ENCODE data around the gene TJP1. TPM values are rescaled to one million over a fixed set of nuclear protein-coding genes. Genes with fewer than 3 reads are reported as not detected.

Gene TJP1
- total RNA-seq, 1 experiment from 2014 or later, result 129 TPM

- Mint-ChIP-seq H3K4me1 (0 out of 2 replicates have a peak, but pooled peaks cover 4% of the 10 kb centered on the region), H3K27me3 (ENCODE audit: low read depth) (no peaks in the 10 kb centered on the region; the same call in 1 of the 2 replicates), H3K9me3 (peaks cover 8% of the 10 kb centered on the region), H3K4me3 (no peak overlapping the region), H3K36me3 (no peaks in the 10 kb centered on the region), H3K27ac (no peak overlapping the region)
- ATAC-seq (no peak), DNase-seq (ENCODE audit: low spot score) (no peak)
- no peak for TF ChIP-seq PRDM15 (CRISPR knock-in tag; IDR thresholded peaks at IDR 0.05)
- no peak for TF ChIP-seq USF1 (CRISPR knock-in tag; IDR thresholded peaks at IDR 0.05)
- no peak for TF ChIP-seq ZNF219 (CRISPR knock-in tag; IDR thresholded peaks at IDR 0.05; ENCODE audit: borderline replicate concordance)
- no peak for TF ChIP-seq ZNF416 (CRISPR knock-in tag; IDR thresholded peaks at IDR 0.05)
- no peak for TF ChIP-seq ZNF532 (CRISPR knock-in tag; IDR thresholded peaks at IDR 0.05; ENCODE audit: borderline replicate concordance)
- no peak for TF ChIP-seq ZNF121 (CRISPR knock-in tag; IDR thresholded peaks at IDR 0.05)
- ChIA-PET POLR2A (no interaction called here), CTCF (interaction anchor here (2.2 kb wide), 1 partner anchor 90 kb away, joined by 12 read pairs; no protein-coding TSS in a partner anchor)
Measured at GRCh38 chr15:29835301-29835700, 13.0 kb upstream of the TJP1 start.

GRCh38 chr15:29832709-29833108 is 10.4 kb upstream of the TJP1 start:
- Mint-ChIP-seq H3K27ac (no peak overlapping the region), H3K27me3 (ENCODE audit: low read depth) (no peaks in the 10 kb centered on the region; the same call in 1 of the 2 replicates), H3K9me3 (peaks cover 8% of the 10 kb centered on the region), H3K4me3 (no peak overlapping the region), H3K36me3 (no peaks in the 10 kb centered on the region), H3K4me1 (0 out of 2 replicates have a peak, but pooled peaks cover 4% of the 10 kb centered on the region)
- no peak for ATAC-seq
- ChIA-PET POLR2A (no interaction called here), CTCF (no interaction called here)
- no peak for TF ChIP-seq USF1 (CRISPR knock-in tag; IDR thresholded peaks at IDR 0.05)
- TF ChIP-seq ZNF425 (CRISPR knock-in tag; conservative IDR thresholded peaks at IDR 0.05), result no peak
- no peak for TF ChIP-seq ZNF232 (CRISPR knock-in tag; IDR thresholded peaks at IDR 0.05)
- DNase-seq (ENCODE audit: low spot score), result no peak
